H4 (cell line): ENCODE data around the gene CHCHD10. TPM values are rescaled to one million over a fixed set of nuclear protein-coding genes. Genes with fewer than 3 reads are reported as not detected.

Source experiments
- DNase-seq: peaks from one replicate; pipeline ENCODE4 v3.0.0-alpha.2; 2015; ENCODE audit warnings: low spot score
- total RNA-seq: library from RNA; depleted of rRNA; stranded (reverse); fragments of >200 nt; shearing (Covaris generic); gene quantifications from 2 replicates; pipeline ENCODE4 v1.2.3, GENCODE V29; 2014

Gene CHCHD10
- total RNA-seq, 1 experiment from 2014 or later, result 14.9 TPM

DNA sequence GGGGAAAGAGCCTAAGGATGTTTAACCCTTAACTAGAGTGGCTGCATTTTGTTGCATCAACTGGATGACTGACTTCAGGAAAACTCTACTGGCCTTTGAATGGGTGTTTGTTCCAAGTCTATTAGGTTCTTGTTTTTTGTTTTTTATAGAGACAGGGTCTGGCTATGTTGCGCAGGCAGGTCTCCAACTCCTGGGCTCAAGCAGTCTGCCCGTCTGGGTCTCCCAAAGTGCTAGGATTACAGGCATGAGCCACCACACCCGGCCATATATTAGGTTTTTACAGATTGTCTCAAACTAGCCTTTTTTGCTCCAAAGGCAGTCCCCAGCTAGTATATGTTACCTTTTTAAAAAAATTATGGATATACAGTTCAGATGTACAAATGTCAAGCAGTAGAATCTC lies 20.1 kb upstream of the CHCHD10 start:
- DNase-seq, result no peak

DNA sequence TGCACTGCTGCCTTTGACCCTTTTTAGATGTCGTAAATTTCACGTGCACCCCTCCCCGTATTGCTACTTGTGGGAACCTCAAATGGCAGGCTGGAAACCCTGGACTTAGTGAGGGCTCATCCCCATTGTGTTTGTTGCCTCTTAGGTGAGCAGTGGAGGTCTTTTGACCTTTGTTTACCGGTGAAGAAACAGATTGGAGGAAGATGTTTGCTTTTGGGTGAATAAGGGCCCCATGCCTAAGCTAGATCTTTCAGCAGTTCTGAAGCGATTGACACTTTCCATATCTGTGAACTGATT lies 19.8 kb upstream of the CHCHD10 start:
- DNase-seq, result no peak

GRCh38 chr22:23786752-23787599 lies 19.2 kb upstream of the CHCHD10 start, which contains the start of gene SMARCB1:
Gene SMARCB1, plus strand, starts transcription at chr22:23786966. Its CDS starts 204 bp downstream, at chr22:23787170.
- peak; percentile 65 for DNase-seq

GRCh38 chr22:23786261-23786710 lies 18.5 kb upstream of the CHCHD10 start:
- DNase-seq, result no peak

DNA sequence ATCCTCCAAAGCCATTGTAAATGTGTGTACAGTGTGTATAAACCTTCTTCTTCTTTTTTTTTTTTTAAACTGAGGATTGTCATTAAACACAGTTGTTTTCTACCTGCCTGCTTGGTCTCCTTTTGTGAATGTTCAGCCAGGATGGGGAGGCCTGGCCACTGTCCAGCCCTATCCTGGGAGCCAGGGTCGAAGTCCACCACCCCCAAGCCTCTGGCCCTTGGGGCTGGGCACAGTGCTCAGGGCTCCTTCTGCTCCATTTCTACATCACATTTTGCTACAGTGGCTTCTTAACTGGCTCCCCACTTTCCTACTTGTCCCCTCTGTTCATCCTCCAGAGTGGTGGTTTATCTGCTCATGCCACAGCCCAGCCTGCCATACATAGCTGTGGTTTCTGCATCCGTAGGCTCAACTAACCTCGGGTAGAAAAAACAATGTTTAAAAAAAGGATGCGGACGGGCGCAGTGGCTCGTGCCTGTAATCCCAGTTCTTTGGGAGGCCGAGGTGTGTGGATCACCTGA lies 16.5 kb upstream of the CHCHD10 start:
- peak; percentile 69 for DNase-seq

DNA sequence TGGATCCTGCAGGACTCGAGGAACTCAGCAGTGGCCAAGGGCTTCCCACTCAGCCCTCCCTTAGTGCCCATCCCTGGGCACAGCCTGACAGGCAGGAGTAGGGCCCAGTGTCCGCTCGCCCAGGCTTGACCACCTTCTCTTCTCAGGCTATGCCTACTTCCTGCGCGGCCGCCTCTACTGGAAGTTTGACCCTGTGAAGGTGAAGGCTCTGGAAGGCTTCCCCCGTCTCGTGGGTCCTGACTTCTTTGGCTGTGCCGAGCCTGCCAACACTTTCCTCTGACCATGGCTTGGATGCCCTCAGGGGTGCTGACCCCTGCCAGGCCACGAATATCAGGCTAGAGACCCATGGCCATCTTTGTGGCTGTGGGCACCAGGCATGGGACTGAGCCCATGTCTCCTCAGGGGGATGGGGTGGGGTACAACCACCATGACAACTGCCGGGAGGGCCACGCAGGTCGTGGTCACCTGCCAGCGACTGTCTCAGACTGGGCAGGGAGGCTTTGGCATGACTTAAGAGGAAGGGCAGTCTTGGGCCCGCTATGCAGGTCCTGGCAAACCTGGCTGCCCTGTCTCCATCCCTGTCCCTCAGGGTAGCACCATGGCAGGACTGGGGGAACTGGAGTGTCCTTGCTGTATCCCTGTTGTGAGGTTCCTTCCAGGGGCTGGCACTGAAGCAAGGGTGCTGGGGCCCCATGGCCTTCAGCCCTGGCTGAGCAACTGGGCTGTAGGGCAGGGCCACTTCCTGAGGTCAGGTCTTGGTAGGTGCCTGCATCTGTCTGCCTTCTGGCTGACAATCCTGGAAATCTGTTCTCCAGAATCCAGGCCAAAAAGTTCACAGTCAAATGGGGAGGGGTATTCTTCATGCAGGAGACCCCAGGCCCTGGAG lies 15.7 kb upstream of the CHCHD10 start:
- no peak for DNase-seq

DNA sequence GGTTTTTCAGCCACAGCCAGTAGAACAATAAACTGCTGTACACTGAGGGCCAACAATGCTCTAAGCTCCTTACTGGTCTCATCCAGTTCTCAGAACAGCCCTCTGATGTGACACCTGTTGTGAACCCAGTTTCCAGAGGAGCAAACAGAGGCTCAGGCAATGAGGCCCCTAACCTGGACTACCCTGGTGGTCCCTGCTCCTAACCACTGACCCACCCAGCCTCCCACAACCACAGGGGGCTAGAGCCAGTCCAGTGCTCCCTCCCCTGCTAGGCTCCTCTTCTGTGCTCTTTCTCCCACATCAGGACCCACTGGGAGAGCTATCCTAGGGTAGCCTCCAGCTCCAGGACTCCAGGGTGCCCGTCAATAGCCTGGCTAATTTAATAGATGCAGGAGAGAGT lies 14.9 kb upstream of the CHCHD10 start:
- no peak for DNase-seq

GRCh38 chr22:23782252-23782651 lies 14.5 kb upstream of the CHCHD10 start:
- no peak for DNase-seq

DNA sequence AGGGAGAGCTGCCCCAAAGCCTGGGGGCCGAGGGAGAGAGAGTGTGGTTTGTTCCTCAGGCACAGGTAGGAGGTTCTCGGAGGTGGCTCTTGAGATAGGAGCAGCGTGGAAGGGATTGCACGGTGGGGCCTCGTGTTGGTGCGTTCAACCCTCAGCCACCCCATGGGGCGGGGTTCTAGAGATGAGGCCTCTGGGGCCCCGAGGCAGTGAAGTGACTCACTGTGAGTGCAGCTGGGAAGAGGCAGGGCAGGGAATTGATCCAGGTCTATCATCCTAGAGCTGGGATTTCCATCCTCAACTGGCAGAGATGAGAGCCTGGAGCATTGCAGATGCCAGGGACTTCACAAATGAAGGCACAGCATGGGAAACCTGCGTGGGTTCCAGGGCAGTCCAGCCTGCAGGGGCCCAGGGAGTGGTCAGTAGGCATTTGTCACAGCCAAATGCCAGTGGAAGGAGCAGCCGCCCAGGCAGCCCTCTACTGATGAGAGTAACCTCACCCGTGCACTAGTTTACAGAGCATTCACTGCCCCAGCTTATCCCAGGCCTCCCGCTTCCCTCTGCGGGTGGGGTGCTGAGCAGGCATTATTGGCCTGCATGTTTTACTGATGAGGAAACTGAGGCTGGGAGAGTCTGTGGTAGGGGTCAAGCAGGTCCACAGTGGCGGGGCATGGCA lies 13.9 kb upstream of the CHCHD10 start:
- peak; percentile 43 for DNase-seq

DNA sequence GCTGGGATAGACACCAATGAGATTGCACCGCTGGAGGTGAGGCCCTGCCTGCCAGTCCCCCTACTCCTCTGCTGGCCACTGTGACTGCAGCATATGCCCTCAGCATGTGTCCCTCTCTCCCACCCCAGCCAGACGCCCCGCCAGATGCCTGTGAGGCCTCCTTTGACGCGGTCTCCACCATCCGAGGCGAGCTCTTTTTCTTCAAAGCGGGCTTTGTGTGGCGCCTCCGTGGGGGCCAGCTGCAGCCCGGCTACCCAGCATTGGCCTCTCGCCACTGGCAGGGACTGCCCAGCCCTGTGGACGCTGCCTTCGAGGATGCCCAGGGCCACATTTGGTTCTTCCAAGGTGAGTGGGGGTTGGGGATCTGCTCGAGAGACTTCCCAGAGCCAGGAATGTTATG lies 13.3 kb upstream of the CHCHD10 start:
- no peak for DNase-seq

DNA sequence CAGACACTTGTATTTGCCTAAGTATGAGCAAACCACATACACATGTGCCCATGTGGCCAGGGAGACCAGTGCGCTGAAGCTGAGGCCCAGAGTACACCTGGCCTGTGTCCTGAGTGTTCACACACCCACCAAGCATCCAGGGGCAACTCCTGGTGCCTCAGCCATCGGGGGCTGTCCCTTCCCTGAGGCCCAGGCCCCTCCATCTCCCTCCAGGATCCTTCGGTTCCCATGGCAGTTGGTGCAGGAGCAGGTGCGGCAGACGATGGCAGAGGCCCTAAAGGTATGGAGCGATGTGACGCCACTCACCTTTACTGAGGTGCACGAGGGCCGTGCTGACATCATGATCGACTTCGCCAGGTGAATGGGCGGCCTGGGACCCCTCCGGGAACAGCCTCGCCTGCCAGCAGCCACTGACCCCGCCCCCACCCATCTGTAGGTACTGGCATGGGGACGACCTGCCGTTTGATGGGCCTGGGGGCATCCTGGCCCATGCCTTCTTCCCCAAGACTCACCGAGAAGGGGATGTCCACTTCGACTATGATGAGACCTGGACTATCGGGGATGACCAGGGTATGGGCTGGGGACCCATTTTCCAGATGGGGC lies 12.5 kb upstream of the CHCHD10 start:
- DNase-seq, result no peak

DNA sequence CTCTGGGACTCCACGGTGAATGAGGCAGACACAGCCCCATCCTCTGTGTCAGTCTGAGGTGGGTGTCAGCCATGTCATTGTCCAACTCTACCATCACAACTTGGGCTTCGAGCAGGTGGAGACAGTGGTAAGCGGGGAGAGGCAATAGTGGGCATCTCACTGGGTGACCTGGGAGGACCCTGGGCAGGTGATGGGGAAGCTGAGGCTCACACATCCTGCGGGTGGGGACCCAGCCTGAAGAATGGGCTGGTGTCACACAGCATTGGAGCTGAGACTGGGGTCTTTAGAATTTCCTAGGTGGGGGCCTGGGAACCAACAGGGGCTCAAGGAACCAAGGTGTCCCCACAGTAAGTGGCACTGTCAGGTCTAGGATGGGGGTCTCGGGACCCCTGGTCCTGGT lies 12.0 kb upstream of the CHCHD10 start:
- DNase-seq, result no peak

GRCh38 chr22:23779083-23779482 lies 11.3 kb upstream of the CHCHD10 start:
- no peak for DNase-seq

- DNase-seq, result no peak
Observed at GRCh38 chr22:23778577-23778900, 10.8 kb upstream of the CHCHD10 start.

DNA sequence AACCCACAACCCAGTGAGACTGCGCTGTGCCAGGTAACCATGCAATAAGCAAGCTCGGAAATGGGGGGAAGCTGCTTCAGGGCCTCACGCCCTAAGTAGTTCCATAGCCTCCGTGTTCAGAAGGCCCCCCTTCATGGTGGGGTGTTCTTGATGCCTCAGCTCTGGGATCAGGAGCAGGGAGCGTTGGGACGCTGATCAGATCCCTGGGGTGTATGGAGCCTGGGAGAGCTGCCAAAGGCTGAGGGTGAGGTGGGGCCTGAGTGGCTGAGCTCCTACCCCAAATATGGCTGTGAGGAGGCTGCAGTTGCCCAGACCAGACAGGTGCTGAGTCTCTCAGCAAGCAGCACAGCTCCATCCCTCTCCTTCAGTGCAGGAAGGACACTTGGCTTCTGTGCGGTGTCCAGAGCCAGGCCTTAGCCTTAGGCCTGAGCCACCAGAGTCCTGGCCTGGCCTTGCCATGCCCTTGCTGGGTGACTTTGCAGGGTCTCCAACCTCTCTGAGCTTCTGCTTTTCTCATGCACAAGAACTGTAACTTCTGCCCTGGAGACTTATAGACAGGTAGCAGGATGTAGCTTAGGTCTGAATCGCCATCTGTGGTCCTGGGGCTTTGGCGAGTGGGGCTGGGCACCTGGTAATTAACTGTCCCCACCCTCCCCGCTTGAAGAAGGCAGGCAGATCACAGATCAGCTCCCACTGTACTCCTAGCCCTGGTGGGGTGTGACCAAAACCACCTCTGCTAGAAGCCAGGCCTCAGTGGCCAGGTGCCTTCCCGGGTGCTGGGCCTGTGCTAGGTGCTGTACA lies 10.2 kb upstream of the CHCHD10 start:
- DNase-seq, result no peak

DNA sequence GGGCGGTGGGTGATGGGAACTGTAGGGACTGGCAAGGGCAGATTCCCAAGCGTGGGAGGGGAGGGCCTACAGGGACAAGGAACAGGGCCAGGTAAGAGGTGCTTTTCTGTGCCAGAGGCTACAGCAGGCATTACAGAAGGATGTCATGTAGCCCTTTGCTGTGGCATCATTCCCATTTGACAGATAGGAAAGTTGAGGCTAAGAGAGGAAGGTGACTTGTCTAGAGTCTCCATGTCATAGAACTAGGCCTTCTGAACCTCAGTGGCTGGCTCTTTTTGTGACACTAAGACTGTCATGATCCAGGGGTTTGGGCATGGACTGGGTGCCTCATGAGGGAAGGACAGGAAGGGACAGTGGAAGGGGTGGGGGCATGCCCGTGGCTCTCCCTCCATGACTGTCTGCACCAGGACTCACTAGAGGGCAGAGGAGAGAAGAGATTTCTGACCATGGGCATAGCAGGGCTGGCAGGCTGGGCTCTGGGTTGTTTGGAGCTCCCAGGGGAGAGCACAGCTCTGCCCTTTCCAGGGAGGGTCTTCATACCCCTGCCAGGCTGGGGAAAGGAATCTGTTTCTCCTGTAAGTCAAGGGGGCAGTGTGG lies 8.1 kb upstream of the CHCHD10 start:
- DNase-seq, result no peak

DNA sequence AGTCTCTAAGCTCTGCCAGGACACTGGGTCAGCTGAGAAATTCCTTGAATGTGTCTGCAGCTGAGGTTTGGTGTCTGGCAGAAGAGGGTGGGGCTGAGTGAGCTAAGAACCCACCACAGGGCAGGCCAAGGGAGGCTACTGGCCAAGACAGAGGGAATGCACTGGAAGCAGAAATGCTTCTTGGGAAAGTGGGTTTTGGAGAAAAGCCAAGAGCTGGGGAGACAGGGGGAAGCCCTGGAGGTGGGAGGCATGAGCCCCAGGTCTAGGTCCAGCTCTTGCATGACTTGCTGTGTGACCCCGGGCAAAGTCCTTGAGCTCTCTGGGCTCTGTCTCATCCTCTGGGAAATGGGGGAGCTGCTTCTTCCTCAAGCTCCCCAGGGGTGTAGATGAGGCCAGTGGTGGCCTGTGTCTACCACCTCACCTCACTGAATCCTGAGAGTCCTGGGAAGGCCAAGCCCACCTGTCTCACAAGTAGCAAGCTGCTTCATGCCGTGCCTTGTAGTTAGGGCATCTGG lies 7.2 kb upstream of the CHCHD10 start:
- DNase-seq, result peak; percentile 27

DNA sequence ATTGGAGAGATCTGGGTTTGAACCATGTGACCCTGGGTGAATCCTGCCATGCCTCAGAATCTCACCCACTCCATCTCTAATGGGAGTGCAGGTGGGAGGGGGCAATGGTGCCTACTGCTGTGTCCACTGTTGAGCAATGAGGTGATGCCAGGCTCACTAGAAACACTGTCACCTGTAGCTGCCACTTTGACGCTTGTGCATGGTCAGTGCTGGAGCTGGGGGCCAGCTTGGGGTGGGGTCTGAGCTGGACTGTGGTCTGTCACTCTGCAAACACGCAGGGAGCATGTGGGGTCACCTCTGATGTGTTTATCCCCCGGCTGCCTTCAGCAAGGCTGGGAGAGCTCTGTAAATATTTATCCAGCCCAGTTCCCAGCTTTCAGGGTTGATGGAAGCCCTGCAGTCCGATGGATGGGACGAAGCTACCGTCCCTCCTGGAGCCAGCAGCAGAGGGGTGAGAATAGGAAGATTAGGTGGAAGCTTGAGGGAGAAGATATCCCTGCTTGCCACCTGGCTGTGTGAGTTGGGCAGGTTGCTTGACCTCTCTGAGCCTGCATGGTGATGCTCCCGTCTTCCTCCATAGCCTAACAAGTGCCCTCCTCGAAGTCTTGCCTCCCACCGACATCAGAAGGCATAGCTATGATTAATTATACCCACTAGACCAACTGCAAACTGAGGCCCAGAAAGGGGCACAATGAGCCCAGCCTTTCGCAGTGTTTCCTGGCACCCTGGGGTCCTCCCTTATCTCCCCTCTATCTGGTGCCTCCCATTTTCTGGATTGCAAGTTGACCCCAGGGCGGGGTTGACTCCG lies 6.5 kb upstream of the CHCHD10 start:
- no peak for DNase-seq

DNA sequence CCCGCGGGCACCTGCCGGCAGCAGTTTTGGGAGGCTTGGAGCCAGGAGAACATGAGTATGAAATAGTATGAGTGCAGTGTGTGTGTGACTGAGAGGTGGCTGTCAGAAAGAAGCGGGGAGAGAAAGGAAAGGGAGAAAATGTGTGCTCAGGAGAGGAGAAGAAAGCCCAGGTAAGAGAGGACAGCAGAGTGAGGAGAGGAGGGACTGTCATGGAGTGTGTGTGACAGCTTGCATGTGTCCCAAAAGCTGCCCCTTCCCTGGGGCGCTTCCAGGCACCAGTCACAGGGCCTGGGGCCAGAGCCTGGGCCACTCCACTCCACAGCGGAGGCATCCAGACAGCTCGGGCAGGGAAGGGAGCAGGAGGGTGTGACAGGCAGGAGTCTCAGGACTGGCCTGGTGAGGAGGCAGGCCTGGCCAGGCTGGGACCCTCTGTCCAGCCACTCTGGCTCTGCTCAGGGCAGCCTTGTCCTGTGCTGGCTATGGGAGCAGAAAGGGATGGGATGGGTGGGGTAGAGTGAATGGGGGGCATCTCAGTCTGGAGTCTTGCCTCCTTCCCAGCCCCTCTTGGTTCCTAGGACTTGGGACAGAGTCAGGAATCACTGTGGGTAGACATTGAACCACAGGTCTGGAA lies 5.8 kb upstream of the CHCHD10 start:
- no peak for DNase-seq
